Body of pancreas (tissue), 4 donors: Measurements from ENCODE around the gene C6orf136. TPM values are rescaled to one million over a fixed set of nuclear protein-coding genes. Genes with fewer than 3 reads are reported as not detected.

Source experiments
- ATAC-seq: fragments of 150-250 bp; one replicate; pipeline ENCODE4 v1.9.1; 2016
- DNase-seq, 4 donors: peaks; one replicate each; pipeline ENCODE4 v3.0.0-alpha.2; 2019
- H3K27ac ChIP-seq, 4 donors: fragments of 200-600 bp; sonication (generic); 1 replicate in 3 of 4; 2 replicates in 1 of 4; pipeline versions ENCODE4 v1.5.1 to v1.6.1; 2016 to 2019; ENCODE audit warnings: mild to moderate bottlenecking in 1 of 4, mixed read lengths in 1 of 4, moderate library complexity in 1 of 4
- H3K27me3 ChIP-seq, 2 donors: fragments of 200-600 bp; sonication (generic); one replicate each; pipeline ENCODE4 v1.6.0; 2016; ENCODE audit warnings: mild to moderate bottlenecking in 1 of 2
- H3K36me3 ChIP-seq, 2 donors: fragments of 200-600 bp; sonication (generic); replicated peaks in 1 of 2; 2 replicates each; pipeline ENCODE4 v1.5.1; 2016; ENCODE audit warnings: low read depth in 2 of 2; ENCODE audit not compliant: insufficient read depth in 1 of 2
- H3K4me1 ChIP-seq: fragments of 200-600 bp; sonication (generic); one replicate; pipeline ENCODE4 v1.6.0; 2016
- H3K4me3 ChIP-seq, 2 donors: fragments of 200-600 bp; sonication (generic); 1 replicate in 1 of 2; 2 replicates in 1 of 2; pipeline ENCODE4 v1.5.1; 2016 to 2019
- H3K9me3 ChIP-seq, 3 donors: fragments of 200-600 bp; sonication (generic); 1 replicate in 2 of 3; 2 replicates in 1 of 3; pipeline ENCODE4 v1.5.1; 2016
- POLR2A ChIP-seq, 3 donors: fragments of 450-650 bp; IDR thresholded peaks; one replicate each; pipeline ENCODE4 v1.6.1; 2016; ENCODE audit warnings: antibody characterized with exemption in 3 of 3, mild to moderate bottlenecking in 2 of 3
- WGBS, 2 donors: methylation state at CpG; one replicate each; pipeline ENCODE4 v1.1.5; 2017; 5-methylcytosine and 5-hydroxymethylcytosine counted together
- intact Hi-C: fragments of 100-400 bp; cut with DNase I; formaldehyde crosslinking; loops from one replicate; pipeline ENCODE4 v1.15.1; 2023
- total RNA-seq, 2 donors: library from RNA; depleted of rRNA; stranded (reverse); fragments of >200 nt; gene quantifications; one replicate each; pipeline ENCODE4 v1.1.0, GENCODE V29; 2016
- TF ChIP-seq, protein P1 (sequence below), 7 experiments: fragments of 450-650 bp in 4 of 7; fragments of 200-600 bp in 3 of 7; sonication (generic) in 3 of 7; IDR thresholded peaks; one replicate each; pipeline ENCODE4 v1.5.1; 2016 to 2019; ENCODE audit warnings: antibody characterized with exemption in 7 of 7

Gene C6orf136
- total RNA-seq, 2 donors from 2014 or later: 7.3 to 28.3 TPM

DNA sequence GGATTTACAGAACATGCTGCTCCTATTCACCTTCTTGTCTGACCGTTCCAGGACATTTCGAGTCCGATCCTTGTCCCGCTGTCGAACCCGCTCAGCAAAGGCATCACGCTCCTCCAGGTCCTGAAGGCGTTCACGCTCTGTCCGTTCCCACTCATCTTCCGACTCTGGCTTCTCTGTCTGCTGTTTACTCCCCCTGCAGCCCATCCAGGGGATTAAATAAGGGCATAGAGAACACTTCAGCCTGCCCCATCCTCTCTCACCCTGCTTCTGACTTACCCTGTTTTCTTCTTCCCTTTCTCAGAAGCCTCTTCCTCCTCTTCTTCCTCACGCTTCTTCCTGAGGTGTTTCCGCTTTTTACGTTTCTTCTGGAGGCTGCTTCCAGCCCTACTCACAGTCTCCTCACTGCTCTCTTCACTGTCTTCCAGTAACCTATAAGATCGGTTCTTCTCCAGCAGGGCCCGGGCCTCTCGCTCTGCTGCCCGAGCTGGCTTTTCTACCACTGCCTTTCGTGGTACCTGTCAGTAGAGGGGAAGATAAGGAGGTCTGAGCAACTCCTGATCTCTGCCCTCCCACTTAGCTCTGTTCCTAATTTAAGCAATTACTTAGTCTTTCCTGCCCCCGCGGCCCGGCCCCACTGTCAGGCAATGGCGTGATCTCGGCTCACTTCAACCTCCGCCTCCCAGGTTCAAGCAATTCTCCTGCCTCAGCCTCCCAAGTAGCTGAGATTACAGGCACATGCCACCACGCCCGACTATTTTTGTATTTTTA lies 24.0 kb downstream of the C6orf136 start:
- TF ChIP-seq POLR2A (IDR thresholded peaks at IDR 0.05): no peak
- TF ChIP-seq, protein P1, sequence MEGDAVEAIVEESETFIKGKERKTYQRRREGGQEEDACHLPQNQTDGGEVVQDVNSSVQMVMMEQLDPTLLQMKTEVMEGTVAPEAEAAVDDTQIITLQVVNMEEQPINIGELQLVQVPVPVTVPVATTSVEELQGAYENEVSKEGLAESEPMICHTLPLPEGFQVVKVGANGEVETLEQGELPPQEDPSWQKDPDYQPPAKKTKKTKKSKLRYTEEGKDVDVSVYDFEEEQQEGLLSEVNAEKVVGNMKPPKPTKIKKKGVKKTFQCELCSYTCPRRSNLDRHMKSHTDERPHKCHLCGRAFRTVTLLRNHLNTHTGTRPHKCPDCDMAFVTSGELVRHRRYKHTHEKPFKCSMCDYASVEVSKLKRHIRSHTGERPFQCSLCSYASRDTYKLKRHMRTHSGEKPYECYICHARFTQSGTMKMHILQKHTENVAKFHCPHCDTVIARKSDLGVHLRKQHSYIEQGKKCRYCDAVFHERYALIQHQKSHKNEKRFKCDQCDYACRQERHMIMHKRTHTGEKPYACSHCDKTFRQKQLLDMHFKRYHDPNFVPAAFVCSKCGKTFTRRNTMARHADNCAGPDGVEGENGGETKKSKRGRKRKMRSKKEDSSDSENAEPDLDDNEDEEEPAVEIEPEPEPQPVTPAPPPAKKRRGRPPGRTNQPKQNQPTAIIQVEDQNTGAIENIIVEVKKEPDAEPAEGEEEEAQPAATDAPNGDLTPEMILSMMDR (IDR thresholded peaks at IDR 0.05): no peak
- Histone ChIP-seq H3K27me3 (no peaks in the 10 kb centered on the region), H3K4me1 (peaks cover 16% of the 10 kb centered on the region), H3K36me3 (peaks cover 0 to 10% of the 10 kb centered on the region in 2 donors), H3K27ac (no peak overlapping the region), H3K4me3 (no peak overlapping the region), H3K9me3 (no peaks in the 10 kb centered on the region)
- DNase-seq (no peak), ATAC-seq (no peak)
- WGBS, 2 donors: 83 to 86% methylated on average over 27 of the region's 27 CpGs
- intact Hi-C loops: no loop called here

DNA sequence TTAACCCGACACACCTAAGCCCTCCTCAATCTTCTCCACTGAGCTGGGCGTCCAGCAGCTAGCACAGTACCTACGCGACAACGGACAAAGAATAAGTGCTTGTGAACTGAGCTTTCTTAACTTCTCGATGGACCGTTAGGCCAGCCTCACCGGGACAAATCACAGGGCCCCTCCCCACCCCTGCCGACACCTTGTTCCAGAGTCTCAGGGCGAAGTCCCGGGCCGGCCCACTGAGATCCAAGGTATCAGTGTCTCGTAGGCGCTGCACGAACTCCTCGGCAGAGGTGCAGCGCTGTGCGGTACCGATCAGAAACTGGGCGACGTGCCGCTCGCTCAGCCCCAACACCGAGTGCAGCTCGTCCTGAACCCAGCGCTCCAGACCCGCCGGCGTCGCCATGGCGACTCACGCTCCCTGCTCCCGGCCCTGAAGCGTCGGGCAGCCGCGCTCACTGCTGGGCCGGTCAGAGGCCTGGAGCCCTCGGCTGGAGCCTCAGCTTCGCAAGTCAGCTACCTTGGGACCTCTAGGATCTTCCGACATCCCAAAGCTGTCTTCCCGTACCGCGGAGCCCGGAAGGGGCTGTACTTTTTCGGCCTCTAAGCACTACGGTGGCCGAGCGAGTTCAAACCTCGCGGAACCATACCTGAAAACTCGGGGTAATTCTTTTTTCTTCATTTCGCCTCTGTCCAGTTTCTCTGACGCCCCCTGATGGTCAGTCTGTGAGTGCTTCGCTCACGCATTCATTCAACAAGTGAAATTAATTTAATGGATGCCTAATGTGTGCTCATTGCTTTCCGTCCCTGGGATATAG lies 25.7 kb downstream of the C6orf136 start, which contains the start of gene DHX16:
DHX16 (minus strand) TSS at position 562 of the 809 bp plus-strand sequence; CDS start at position 397, 165 bp downstream.
- peaks cover 0 to 9% of the 10 kb centered on the region in 2 donors for H3K36me3 ChIP-seq
- peak in 2 of 3 donors; percentile 55 to 69 for TF ChIP-seq POLR2A (IDR thresholded peaks at IDR 0.05)
- TF ChIP-seq, protein P1 (IDR thresholded peaks at IDR 0.05): peak; percentile 80 to 97 (median 95)
- ATAC-seq (peak; percentile 95), DNase-seq (peak; percentile 96 to 98 (median 96))
- no peaks in the 10 kb centered on the region for H3K9me3 ChIP-seq
- WGBS, 2 donors: 0 to 1% methylated on average over 24 to 57 of the region's 57 CpGs
- H3K27me3 ChIP-seq: no peaks in the 10 kb centered on the region
- H3K27ac ChIP-seq: peak within 1 kb of the TSS; percentile 52 to 85 (median 66)
- peak within 1 kb of the TSS; percentile 71 to 100 for H3K4me3 ChIP-seq
- intact Hi-C loops: no loop called here
- H3K4me1 ChIP-seq: peaks cover 16% of the 10 kb centered on the region

DNA sequence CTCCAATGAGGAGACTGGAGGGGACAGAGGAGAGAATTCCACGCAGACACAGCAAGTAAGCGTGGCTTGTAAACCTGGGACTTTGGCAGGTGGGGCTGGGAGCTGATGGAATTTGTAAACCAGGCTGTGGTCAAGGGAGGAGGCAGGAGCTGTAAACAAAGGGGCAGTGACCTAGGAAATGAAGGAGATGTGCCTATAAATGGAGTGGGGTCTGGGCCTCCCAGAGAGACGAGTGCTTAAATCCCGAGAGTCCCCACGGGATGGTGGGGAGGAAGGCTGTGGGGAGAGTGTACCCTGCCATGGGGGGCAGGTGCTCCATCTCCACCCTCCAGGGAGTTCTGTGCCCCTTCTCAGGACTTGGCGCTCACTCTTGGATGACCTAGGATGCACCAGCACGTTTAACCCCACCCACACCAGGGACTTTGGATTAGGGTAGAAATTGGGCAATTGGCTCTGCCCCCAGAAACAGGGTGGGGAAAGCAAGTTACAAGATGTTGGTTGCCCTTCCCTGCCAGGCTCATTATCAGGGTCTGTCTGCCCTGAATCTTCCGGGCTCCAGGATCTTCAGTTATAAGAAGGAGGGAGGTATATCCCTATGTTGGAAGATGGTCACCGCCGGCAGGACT lies 29.8 kb downstream of the C6orf136 start:
- TF ChIP-seq, protein P1 (IDR thresholded peaks at IDR 0.05): no peak
- TF ChIP-seq POLR2A (IDR thresholded peaks at IDR 0.05): no peak
- H3K4me1 ChIP-seq: peaks cover 34% of the 10 kb centered on the region
- WGBS, 2 donors: 84% methylated on average over 9 to 10 of the region's 10 CpGs
- H3K36me3 ChIP-seq: no peaks in the 10 kb centered on the region
- no peaks in the 10 kb centered on the region for H3K27me3 ChIP-seq
- ATAC-seq: no peak
- no peaks in the 10 kb centered on the region for H3K9me3 ChIP-seq
- no peak for DNase-seq
- no peak overlapping the region for H3K4me3 ChIP-seq
- intact Hi-C loops: no loop called here
- H3K27ac ChIP-seq: no peak overlapping the region

DNA sequence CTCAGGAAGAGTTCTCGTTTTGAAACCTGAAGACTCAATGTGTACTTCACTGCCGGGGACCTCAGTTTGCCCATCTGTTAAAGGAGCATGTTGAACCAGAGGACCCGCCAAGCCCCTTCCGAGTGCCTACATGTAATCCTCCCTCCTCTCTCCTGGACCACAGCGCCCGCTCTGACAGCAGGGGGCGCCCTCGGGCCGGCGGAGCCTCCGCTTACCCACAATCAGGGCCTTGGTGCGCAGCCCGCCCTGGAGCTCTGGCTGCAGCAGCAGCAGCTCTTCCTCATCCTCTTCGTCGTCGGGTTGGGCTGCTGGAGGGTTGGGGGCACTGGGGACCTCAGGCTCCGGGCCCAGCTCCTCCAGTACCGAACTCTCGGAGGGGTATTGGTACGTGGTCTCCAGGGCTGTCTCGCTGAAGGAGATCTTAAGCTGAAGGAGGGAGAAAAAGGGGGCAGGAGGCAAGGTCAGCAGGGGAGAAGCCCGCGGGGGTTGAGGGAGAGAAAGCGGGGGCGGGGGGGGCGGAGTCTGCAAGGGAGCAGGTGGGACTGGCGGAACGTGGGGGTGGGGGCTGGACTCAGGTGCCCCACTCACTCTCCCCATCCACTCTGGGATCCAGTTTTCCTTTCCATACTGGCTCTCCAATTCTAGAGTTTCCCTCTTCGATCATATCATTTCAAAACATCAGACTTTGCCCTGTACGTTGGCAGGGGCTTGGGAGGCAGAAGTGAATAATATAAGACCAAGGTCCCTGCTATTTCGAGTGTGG lies 32.2 kb downstream of the C6orf136 start:
- Histone ChIP-seq H3K27me3 (no peaks in the 10 kb centered on the region), H3K9me3 (no peaks in the 10 kb centered on the region), H3K4me1 (peaks cover 43% of the 10 kb centered on the region), H3K36me3 (no peaks in the 10 kb centered on the region), H3K27ac (peak overlapping the region in 3 of 4 donors; percentile 7 to 51 (median 27)), H3K4me3 (no peak overlapping the region)
- TF ChIP-seq, protein P1 (IDR thresholded peaks at IDR 0.05): peak; percentile 92 to 97 (median 95)
- TF ChIP-seq POLR2A (IDR thresholded peaks at IDR 0.05): no peak
- peak; percentile 88 for ATAC-seq
- WGBS, 2 donors: 7 to 14% methylated on average over 24 to 29 of the region's 31 CpGs
- DNase-seq: peak; percentile 84 to 88 (median 88)
- intact Hi-C loops: no loop called here
